Measurements from ENCODE around the gene RNF114.
"Not testable (repeated sequence)": the region's sequence is repeated elsewhere in the genome, so short reads cannot be mapped to it uniquely, and the experiment has no call there.

Gene RNF114

DNA sequence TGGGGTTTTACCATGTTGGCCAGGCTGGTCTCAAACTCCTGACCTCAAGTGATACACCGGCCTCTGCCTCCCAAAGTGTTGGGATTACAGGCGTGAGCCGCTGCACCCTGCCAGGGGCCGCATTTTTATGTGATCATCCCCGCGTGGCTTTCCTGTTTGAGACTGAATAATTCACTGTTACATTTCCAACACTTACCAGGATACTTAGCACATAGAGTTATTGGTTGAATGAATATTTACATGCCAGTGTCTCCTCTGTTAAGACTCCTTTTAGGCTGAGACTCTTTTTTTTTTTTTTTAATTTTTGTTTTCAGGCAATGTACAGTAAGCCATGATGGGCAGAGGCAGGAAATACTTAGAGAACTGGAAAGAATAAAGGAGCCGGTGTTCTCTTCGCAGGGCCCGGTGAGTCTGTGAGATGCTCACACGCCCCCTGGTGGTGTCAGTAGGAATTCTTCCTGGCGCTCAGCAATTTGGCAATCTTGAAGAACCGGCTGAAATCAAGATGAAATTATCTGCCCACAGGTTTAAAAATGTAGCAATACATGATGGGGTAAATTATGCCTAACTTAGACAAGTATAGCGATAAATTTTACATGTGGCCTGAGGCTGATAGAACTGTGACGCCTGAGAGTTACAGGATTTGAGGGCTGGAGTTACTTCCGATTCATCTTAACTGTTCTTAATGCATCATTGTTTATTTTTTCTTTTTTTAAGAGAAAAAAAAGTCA is 7.6 kb upstream of the RNF114 start:
- peak; percentile 91 for DNase-seq (ENCODE audit: low read depth)

DNA sequence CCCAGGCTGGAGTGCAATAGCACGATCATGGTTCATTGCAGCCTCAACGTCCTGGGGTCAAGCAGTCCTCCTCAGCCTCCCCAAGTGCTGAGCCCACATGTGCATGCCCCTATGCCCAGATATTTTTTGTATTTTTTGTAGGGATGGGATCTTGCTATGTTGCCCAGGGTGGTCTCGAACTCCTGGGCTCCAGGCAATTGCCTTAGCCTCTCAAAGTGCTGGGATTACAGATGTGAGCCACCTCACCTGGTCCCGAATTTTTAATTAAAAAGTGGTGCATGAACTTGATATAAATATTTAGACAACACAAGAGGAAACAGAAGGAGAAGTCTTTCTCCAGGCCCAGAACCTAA is 7.1 kb upstream of the RNF114 start:
- no peak for DNase-seq (ENCODE audit: low read depth)

DNA sequence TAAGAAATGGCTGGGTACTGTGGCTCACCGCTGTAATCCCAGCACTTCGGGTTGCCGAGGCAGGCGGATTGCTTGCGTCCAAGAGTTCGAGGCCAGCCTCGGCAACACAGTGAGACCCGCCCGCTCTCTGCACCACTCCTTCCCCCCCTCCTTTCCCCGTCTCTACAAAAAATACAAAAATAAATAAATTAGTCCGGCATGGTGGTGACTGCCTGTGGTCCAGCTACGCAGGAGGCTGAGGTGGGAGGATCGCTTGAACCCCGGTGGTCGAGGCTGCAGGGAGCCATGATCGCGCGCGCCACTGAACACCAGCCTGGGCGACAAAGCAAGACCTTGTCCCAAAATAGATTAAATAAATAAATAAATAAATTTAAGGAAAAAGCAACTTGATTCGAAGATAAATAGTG is 448 bp upstream of the RNF114 start:
- no peak for DNase-seq (ENCODE audit: low read depth)

DNA sequence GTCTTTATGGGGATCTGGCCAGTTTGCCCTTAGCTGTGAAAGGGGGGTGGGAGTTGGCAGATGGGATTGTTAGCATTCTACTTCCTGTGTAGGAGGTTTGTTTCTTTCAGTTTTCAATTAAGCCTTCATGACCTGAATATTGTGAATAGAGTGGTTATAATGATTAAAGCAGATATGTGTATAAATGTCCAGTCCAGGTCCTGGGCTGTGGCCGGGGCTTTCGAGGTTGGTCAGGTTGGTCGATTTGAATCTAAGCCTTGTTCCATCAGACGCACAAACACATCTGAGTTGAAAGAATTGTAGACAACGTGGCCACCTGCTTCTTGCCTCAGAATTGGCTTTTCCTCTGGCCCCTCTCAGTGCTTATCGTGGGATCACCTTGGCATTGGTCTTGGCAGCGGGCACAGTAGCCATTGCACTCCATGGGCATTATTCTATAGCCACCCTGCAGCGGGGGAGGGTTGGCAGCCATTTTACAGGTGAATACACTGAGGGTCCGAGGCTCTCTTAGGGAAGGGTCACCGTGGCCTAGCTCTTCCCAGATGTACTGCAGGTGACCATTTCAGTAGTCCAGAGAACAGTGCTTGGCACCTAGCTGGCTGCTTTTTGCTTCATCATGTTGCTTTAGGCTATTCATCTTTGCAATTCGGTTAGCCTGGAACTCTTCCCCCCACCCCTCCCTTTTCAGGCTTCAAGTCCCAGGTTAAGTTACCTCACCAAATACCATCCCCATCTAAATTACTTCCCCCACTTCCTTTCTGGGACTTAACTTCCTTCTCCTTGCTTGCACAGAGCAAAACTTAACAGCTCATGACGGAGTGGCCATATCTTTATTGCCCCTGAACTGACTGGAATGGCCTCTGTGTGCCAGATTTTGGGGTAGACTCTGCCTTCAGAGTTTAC is 1.1 kb downstream of the RNF114 start:
- DNase-seq (ENCODE audit: low read depth) = no peak

DNA sequence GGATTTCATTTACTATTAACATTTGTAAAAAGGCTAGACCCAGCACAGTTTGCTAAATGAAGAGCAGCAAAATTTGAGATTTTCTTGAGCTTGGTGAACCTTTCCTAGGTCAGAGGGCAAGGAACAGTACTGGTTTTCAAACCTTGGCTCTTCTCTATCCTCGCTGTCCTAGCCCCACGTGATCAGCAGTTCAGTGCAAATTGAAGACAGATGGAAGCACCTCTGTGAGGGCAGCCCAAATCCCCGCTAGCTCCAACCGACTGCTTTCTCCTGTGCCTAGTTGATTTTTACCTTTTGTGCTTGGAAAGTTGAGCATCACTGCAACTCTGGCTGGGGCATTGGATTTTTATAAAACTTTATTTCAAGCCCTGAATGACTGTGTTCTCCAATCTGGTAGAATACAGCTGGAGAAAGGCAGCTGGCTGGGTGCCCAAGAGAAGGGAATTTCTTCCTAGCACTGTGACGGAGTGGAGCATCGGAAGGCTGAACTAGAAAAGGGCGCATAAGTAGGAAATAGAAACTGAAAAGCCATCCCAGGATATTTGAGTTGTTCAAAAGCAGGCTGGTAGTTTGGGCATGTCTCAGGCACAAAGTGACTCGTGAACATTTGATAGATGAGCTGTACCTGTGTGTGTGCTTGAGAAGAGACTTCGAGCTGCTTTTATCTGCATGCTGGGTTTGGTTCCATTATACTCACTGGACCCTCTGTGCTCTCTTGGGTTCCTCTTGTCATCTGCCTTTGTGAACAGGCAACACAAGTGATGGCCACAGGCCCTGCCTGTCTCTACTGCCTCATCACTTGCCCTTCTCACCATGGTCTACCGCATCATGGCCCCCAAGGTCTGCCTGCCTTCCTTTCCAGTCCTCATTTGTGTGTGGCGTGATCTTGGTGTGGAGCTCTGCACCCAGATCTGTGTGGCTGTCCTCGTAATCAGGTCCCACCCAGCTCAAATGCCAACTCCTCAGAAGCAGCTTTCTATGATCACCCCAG is 2.3 kb downstream of the RNF114 start:
- DNase-seq (ENCODE audit: low read depth) = peak; percentile 84

DNA sequence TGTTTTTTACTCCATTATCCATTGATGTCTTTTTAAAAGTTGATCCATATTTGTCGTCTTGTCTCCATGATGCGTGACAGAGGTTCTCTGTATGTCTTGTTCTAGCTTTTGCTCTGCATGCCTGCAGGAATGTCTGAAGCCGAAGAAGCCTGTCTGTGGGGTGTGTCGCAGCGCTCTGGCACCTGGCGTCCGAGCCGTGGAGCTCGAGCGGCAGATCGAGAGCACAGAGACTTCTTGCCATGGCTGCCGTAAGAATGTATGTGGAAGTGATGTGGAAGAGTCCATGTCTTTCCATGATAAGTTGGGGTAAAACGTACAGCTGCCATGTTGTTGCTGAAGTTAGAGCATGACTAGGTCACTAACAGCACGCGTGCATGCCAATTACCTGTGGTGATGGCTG is 5.3 kb downstream of the RNF114 start:
- no peak for DNase-seq (ENCODE audit: low read depth)

DNA sequence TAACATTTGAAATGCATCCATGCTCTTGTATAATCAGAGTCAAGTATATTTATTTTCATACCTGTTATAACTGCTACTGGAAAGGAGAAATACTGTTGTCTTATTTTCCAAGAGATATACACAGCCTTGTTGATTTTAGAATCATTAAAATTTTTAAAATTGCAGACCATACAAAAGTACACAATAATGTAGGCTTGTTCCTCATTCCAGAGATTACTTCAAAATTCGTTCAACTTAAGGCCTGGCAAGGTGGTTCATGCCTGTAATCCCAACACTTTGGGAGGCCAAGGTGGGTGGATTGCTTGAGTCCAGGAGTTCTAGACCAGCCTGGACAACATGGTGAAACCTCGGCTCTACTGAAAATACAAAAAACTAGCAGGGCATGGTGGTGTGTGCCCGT is 6.1 kb downstream of the RNF114 start:
- DNase-seq (ENCODE audit: low read depth) = no peak

DNA sequence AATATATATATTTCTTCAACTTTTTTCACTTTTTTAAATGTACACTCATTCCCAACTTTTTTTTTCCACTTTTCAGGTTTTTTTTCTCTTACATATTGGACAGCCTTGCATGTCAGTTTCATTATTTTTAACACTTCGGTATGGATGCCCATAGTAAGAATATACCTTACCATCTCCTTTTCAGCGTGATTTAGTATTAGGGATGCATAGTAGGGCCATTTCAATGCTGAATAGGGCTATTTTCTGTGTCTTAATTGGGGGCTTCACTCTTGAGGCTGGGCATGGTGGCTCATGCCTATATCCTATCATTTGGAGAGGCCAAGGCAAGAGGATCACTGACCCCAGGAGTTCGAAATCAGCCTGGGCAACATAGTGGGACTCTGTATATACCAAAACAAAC is 6.7 kb downstream of the RNF114 start:
- DNase-seq (ENCODE audit: low read depth) = no peak

DNA sequence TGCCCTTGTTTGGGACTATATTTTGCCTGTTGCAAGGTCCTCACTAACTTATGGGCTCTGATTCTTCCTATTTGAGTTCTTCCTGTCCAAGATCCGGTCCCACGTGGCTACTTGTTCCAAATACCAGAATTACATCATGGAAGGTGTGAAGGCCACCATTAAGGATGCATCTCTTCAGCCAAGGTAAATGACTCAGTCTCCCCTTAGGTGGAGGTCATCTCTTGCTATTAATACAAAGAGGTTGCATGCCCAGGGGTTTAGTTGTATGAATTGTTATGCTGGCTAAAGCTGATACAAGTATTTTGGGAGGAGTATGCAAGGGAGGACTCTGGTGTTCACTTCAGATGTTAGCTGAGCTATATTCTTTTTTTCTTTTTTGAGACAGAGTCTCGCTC is 9.1 kb downstream of the RNF114 start:
- DNase-seq (ENCODE audit: low read depth) = no peak

DNA sequence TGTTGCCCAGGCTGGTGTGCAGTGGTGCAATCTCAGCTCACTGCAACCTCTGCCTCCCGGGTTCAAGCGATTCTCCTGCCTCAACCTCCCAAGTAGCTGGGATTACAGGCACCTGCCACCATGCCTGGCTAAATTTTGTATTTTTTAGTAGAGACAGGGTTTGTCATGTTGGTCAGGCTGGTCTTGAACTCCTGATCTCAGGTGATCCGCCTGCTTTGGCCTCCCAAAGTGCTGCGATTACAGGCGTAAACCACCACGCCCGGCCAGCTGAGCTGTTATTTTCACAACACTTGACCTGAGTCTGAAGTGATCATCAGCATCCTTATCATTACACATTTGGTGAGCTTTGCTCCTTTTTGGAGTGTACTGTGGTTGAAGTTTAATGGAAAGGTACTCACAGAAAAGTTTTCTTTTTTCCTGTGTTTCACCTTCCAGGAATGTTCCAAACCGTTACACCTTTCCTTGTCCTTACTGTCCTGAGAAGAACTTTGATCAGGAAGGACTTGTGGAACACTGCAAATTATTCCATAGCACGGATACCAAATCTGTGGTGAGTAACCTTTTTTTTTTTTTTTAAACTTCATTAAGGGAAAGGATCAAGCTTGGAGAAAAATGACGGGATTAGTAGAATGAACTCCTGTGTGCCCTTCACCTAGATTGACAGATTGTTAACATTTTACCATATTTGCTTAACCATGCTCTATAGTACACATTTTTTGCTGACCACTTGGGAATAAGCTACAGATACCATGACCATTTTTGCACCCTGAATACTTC is 9.7 kb downstream of the RNF114 start:
- DNase-seq (ENCODE audit: low read depth) = no peak

DNA sequence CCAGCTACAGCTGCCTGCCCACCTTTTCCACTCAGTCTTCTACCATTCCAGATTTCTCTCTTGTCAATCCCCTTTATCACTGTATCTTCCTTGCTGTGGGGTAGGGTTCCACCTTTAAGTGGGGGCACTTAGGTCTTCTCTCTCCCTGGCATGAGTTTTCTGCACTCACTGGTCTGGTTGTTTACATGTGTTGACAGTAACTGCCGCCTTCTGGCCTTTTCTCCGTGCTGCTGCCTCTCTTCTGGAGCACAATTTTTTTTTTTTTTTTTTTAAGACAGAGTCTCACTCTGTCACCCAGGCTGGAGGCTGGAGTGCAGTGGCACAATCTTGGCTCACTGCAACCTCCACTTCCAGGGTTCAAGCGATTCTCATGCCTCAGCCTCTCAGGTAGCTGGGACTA is 12.0 kb downstream of the RNF114 start:
- peak; percentile 18 for DNase-seq (ENCODE audit: low read depth)

DNA sequence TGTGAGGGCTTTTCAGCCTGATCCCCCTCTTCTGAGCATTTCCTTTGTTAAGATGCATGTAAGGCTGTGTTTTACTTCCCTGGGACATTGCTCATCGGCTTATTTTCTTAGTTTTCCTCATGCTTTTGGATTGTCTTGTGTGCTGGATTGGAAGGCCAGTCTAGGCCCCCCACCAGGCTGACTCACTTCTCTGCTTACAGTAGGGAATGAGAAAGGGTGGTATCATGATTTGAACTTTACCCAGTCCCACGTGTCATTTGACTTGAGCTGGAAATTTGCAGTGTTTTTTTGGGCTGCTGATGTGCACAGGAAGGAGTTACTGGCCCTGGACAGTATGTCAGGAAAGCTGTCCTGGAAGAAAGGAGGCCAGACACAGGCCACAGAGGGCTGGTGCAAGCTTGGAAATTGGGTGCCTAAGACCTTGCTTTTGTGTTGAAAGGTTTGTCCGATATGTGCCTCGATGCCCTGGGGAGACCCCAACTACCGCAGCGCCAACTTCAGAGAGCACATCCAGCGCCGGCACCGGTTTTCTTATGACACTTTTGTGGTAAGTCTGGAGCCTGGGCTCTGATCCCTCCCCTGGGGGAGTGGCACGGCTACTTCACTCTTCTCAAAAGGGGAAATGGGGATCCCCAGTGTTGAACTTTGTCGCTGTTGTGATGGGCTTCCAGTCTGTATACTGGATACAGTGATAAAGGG is 12.8 kb downstream of the RNF114 start:
- peak; percentile 97 for DNase-seq (ENCODE audit: low read depth)

DNA sequence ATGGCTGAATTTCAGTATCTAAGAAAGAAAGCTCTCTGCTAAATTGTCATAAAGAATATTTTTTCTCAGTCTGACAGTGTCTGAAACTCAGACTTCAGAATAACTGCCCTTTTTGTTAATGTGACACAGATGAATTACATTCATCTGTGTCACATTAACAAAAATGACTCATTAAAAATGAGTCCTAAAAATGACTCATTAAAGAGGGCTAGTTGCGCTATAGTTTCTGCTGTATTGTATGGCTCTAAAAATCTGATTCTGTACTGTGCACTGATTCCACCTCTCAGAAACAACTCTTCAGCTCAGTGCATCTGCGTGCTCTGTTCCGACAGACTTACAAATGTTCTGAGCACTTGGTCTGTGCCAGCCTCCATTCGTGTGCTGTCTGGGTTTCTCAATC is 15.0 kb downstream of the RNF114 start:
- peak; percentile 49 for DNase-seq (ENCODE audit: low read depth)

DNA sequence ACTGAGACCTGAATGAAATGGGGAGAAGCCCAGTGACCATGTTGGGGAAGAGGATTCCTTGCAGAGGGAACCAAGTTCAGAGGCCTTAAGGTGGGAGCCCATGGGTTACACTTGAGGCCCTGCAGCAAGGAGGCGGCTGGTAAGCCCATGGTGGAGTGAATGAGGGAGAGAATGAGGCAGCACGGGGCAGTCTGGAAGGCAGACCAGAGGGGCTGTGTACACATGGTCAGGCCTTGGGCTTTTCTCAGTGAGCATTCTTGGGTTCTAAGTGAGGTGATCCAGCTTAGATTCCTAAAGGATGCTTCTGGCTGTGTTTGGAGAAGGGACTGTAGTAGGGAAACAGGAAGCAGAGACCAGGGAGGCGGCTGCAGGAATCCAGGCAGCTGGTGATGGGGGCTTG is 19.0 kb downstream of the RNF114 start:
- no peak for DNase-seq (ENCODE audit: low read depth)

DNA sequence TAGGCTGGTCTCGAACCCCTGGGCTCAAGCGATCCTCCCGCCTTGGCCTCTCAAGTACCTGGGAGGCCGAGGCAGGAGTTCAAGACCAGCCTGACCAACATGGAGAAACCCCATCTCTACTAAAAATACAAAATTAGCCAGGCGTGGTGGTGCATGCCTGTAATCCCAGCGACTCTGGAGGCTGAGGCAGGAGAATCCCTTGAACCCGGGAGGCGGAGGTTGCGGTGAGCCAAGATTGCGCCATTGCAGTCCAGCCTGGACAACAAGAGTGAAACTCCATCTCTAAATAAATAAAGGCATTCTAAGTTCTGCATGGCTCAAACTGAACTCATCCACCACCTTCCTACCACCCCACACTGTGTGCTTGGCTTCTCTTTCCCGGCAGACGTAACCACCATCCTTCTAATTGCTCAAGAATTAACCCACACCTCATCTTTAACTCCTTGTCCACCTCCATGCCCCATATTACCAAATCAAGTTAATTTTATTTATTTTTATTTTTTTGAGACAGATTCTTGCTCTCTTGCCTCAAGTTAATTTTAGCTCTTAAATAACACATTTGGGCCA is 19.7 kb downstream of the RNF114 start:
- not testable (repeated sequence) for DNase-seq (ENCODE audit: low read depth)

DNA sequence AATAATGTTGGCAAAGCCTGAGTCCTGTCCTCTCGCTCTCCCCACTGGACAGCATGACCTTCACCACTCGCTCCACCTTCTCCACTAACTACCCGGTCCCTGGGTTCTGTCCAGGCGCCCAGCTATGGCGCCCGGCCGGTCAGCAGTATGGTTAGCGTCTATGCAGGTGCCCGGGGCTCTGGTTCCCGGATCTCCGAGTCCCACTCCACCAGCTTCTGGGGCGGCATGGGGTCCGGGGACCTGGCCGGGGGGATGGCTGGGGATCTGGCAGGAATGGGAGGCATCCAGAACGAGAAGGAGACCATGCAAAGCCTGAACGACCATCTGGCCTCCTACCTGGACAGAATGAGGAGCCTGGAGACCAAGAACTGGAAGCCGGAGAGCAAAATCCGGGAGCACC is 20.5 kb downstream of the RNF114 start:
- no peak for DNase-seq (ENCODE audit: low read depth)

DNA sequence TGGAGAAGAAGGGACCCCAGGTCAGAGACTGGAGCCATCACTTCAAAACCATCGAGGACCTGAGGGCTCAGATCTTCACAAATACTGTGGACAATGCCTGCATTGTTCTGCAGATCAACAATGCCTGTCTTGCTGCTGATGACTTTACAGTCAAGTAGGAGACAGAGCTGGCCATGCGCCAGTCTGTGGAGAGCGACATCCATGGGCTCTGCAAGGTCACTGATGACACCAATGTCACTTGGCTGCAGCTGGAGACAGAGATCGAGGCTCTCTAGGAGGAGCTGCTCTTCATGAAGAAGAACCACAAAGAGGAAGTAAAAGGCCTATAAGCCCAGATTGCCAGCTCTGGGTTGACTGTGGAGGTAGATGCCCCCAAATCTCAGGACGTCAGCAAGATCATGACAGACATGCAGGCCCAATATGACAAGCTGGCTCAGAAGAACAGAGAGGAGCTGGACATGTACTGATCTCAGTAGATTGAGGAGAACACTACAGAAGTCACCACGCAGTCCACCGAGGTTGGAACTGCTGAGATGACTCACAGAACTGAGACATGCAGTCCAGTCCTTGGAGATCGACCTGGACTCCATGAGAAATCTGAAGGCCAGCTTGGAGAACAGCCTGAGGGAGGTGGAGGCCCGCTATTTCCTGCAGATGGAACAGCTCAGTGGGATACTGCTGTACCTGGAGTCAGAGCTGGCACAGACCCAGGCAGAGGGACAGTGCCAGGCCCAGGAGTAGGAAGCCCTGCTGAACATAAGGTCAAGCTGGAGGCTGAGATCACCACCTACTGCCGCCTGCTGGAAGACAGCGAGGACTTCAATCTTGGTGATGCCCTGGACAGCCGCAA is 21.1 kb downstream of the RNF114 start:
- not testable (repeated sequence) for DNase-seq (ENCODE audit: low read depth)

DNA sequence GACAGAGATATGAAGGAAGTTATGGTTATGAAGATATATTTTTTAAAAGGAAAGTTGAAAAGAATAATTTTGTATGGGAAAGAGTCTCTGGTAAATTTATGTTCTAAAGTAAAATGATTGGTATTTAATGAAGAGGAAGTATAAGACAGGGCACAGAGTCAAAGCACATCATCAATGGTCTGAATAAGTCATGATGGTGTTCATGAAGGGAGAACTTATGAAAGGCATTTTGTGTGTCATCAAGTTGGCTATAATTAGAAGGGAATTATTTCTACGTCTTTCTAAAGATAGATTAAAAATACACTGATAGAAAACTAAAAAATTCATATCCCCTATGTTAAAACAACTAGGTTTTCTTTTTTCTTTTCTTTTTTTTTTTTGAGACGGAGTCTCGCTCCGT is 25.2 kb downstream of the RNF114 start:
- no peak for DNase-seq (ENCODE audit: low read depth)

DNA sequence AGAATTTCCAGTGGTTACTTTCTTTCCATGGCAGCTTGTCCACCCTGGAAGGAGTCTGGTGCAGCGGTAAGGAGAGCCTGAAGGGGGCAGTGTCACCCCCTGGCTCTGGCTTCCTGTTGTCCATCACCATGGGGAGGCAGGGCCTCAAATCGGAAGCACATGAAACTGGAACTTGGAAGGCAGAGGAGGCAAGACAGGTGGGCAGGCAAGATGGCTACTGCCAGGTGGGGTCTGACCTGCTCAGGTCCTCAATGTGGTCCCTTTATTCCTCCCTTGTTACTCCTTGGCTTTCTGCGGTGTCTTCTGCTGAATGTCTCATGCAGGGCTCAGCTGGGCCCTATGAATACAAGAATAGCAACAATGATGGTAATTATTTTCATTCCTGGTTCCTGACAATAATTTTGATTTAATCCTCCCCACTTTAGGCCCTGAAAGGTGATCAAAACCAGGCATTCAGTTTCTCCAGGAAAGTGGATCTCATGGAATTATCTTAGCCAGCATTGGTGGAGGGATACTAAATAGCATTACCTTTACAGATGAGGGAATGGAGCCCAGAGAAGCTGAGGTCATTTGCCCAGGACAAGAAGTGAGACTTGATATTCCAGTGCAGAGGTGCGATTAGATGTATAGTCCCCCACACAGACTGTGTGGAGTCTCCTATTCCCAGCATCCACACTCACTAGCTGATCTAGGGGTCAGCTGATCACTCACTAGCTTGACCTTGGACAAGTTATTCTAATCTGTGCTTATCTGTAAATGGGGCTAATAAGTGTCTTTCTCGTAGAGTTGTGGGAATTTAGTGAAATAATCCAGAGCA is 29.0 kb downstream of the RNF114 start:
- DNase-seq (ENCODE audit: low read depth) = peak; percentile 58
